Bronchial epithelial cell (primary cell): ENCODE data around the gene SPACDR. TPM values are rescaled to one million over a fixed set of nuclear protein-coding genes. Genes with fewer than 3 reads are reported as not detected.

ENCODE experiments used
- DNase-seq: peaks from one replicate; pipeline ENCODE4 v3.0.0-alpha.2; 2010; ENCODE audit warnings: low read depth
- FAIRE-seq: peaks from 2 replicates; lab custom pipeline; 2011; peaks lifted over from hg19 to GRCh38; lab: Jason Lieb, UNC
- H3K27me3 ChIP-seq: 2 replicates; pipeline ENCODE4 v1.5.1; 2011; ENCODE audit warnings: low read length; ENCODE audit not compliant: control insufficient read depth, insufficient read depth
- H3K36me3 ChIP-seq: 2 replicates; pipeline ENCODE4 v1.5.1; 2011; ENCODE audit warnings: low read length; ENCODE audit not compliant: control insufficient read depth, insufficient read depth
- H3K4me3 ChIP-seq: 2 replicates; pipeline ENCODE4 v1.5.1; 2011; ENCODE audit warnings: mild to moderate bottlenecking, low read depth, low read length, control low read depth
- total RNA-seq: library from RNA; depleted of rRNA; stranded (reverse); fragments of >200 nt; gene quantifications from 2 replicates; pipeline ENCODE4 v1.2.1, GENCODE V29; 2014
- TF ChIP-seq, protein P1 (sequence below): IDR thresholded peaks from 2 replicates; pipeline ENCODE4 v1.5.1; 2011; ENCODE audit warnings: mild to moderate bottlenecking, moderate library complexity, low read length, control low read depth, inconsistent platforms; ENCODE audit not compliant: insufficient read depth, severe bottlenecking

The SPACDR gene
- total RNA-seq, 1 donor from 2014 or later, result 0.53 TPM

DNA sequence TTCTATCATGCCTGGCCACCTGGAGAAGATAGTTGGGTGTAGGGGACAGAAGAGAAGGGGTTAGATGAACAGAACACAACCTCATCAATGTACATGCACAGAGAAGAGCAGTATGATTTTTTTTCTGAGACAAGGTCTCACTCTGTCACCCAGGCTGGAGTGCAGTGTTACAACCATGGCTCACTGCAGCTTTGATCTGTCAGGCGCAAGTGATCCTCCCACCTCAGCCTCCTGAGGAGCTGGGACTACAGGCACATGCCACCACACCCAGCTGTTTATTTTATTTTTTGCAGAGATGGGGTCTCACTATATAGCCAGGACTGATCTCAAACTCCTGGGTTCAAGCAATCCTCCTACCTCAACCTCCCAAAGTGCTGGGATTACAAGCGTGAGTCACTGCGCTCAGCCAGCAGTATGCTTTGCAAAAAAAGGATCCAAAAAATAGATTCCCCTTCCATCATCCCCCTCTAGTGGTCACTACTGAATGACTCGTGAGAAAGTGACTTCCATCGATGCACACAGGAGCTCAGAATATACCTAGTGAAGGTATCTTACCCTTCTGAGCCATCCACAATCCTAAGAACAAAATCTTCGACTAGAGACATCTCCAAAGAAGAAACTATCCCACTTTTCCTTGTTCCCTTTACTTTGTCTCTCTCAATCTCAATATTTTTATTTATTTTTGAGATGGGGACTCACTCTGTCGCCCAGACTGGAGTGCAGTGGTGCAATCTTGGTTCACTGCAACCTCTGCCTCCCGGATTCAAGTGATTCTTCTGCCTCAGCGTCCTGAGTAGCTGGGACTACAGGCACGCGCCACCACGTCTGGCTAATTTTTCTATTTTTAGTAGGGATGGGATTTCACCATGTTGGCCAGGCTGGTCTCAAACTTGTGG, 56.5 kb downstream of the SPACDR start:
- H3K4me3 ChIP-seq, result no peak overlapping the region
- peaks cover 4% of the 10 kb centered on the region for H3K27me3 ChIP-seq
- FAIRE-seq, result no peak
- TF ChIP-seq, protein P1, sequence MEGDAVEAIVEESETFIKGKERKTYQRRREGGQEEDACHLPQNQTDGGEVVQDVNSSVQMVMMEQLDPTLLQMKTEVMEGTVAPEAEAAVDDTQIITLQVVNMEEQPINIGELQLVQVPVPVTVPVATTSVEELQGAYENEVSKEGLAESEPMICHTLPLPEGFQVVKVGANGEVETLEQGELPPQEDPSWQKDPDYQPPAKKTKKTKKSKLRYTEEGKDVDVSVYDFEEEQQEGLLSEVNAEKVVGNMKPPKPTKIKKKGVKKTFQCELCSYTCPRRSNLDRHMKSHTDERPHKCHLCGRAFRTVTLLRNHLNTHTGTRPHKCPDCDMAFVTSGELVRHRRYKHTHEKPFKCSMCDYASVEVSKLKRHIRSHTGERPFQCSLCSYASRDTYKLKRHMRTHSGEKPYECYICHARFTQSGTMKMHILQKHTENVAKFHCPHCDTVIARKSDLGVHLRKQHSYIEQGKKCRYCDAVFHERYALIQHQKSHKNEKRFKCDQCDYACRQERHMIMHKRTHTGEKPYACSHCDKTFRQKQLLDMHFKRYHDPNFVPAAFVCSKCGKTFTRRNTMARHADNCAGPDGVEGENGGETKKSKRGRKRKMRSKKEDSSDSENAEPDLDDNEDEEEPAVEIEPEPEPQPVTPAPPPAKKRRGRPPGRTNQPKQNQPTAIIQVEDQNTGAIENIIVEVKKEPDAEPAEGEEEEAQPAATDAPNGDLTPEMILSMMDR, result peak; percentile 57
- H3K36me3 ChIP-seq, result no peaks in the 10 kb centered on the region
- DNase-seq, result peak; percentile 82

DNA sequence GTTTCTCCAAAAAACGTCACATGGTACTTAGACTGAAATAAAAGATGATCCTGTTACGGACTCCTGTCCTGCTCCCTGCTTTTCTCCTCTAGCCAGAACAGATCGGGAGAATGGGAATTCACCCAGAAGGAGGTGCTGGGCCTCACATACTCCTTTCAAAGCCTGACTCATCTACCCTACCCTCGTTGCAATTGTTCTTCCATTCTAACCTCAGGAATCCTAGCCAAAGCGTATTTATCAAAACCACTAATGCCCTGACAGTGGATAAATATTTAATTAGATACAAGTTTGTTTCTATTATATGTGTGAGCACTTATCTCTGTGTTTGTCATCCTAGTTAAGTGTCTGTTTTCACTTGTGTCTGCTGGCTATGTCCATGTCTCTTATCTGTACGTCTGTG, 57.3 kb downstream of the SPACDR start:
- no peak for FAIRE-seq
- peaks cover 4% of the 10 kb centered on the region for H3K27me3 ChIP-seq
- DNase-seq, result peak; percentile 48
- TF ChIP-seq, protein P1, result peak; percentile 10
- no peak overlapping the region for H3K4me3 ChIP-seq
- H3K36me3 ChIP-seq, result no peaks in the 10 kb centered on the region

Other genes with a start within 250 kb of the SPACDR start
- gene PVRIG, start 244.3 kb downstream of the SPACDR start, total RNA-seq, result not detected in 2 replicates
- not detected in 2 replicates for gene SPDYE3, start 156.6 kb downstream of the SPACDR start, total RNA-seq
- gene PILRB, start 106.1 kb downstream of the SPACDR start, total RNA-seq, result 5.5 and 7.8 TPM in 2 replicates
- 0.13 TPM in 1 of 2 replicates, not detected in the other for gene PILRA, start 90.8 kb downstream of the SPACDR start, total RNA-seq
- 1.3 and 2.0 TPM in 2 replicates for gene ZCWPW1, start 35.6 kb downstream of the SPACDR start, total RNA-seq
- gene MEPCE, start 34.4 kb downstream of the SPACDR start, total RNA-seq, result 18.7 and 20.7 TPM in 2 replicates
- gene PPP1R35, start 27.8 kb downstream of the SPACDR start, total RNA-seq, result 32.8 and 34.2 TPM in 2 replicates
- gene TSC22D4, start 15.0 kb upstream of the SPACDR start, total RNA-seq, result 7.6 and 12.7 TPM in 2 replicates
- under 0.01 and 0.64 TPM in 2 replicates for gene NYAP1, start 19.7 kb upstream of the SPACDR start, total RNA-seq
- 1.3 and 2.3 TPM in 2 replicates for gene AGFG2, start 74.9 kb upstream of the SPACDR start, total RNA-seq
- not detected in 2 replicates for gene SAP25, start 109.6 kb upstream of the SPACDR start, total RNA-seq
- 3.9 and 8.2 TPM in 2 replicates for gene LRCH4, start 121.9 kb upstream of the SPACDR start, total RNA-seq
- gene FBXO24, start 122.1 kb upstream of the SPACDR start, total RNA-seq, result 0.38 and 0.53 TPM in 2 replicates
- 0.38 and 0.53 TPM in 2 replicates for gene PCOLCE, start 138.1 kb upstream of the SPACDR start, total RNA-seq
- 1.8 and 1.9 TPM in 2 replicates for gene MOSPD3, start 148.3 kb upstream of the SPACDR start, total RNA-seq
- 0.13 TPM in 1 of 2 replicates, not detected in the other for gene TFR2, start 177.3 kb upstream of the SPACDR start, total RNA-seq
- not detected in 2 replicates for gene ACTL6B, start 192.2 kb upstream of the SPACDR start, total RNA-seq
- gene GNB2, start 209.5 kb upstream of the SPACDR start, total RNA-seq, result 66.1 and 88.7 TPM in 2 replicates
- 9.9 and 14.2 TPM in 2 replicates for gene GIGYF1, start 230.0 kb upstream of the SPACDR start, total RNA-seq
- 33.8 and 40.8 TPM in 2 replicates for gene POP7, start 241.9 kb upstream of the SPACDR start, total RNA-seq